Stomach (tissue), 9 donors: ENCODE results near the gene DNAAF3. TPM values are rescaled to one million over a fixed set of nuclear protein-coding genes. Genes with fewer than 3 reads are reported as not detected.
A peak's percentile ranks its signal among the peaks of the same experiment; 100 is the strongest.

Source experiments
- DNase-seq, 2 donors: peaks; one replicate each; pipeline versions ENCODE4 v3.0.0 to v3.0.0-alpha.2; 2013 to 2019
- H3K27ac ChIP-seq, 5 donors: fragments of 200-600 bp in 4 of 5; sonication (generic) in 4 of 5; one replicate each; pipeline ENCODE4 v1.5.1; 2013 to 2019; ENCODE audit warnings: mild to moderate bottlenecking in 1 of 5, moderate library complexity in 1 of 5
- H3K27me3 ChIP-seq, 3 donors: fragments of 200-600 bp; sonication (generic); one replicate each; pipeline ENCODE4 v1.5.1; 2017 to 2019; ENCODE audit warnings: mixed run types in 1 of 3
- H3K36me3 ChIP-seq, 4 donors: fragments of 200-600 bp; sonication (generic); 1 replicate in 3 of 4; 2 replicates in 1 of 4; pipeline ENCODE4 v1.5.1; 2016 to 2019
- H3K4me1 ChIP-seq, 4 donors: fragments of 200-600 bp; sonication (generic); one replicate each; pipeline ENCODE4 v1.5.1; 2016 to 2019
- H3K4me3 ChIP-seq, 4 donors: fragments of 200-600 bp; sonication (generic) in 3 of 4; one replicate each; pipeline ENCODE4 v1.5.1; 2016 to 2019; ENCODE audit warnings: mild to moderate bottlenecking in 1 of 4
- H3K9me3 ChIP-seq, 4 donors: fragments of 200-600 bp; sonication (generic); one replicate each; pipeline ENCODE4 v1.5.1; 2016 to 2019
- EP300 ChIP-seq: sonication (generic); formaldehyde crosslinking; IDR thresholded peaks from one replicate; pipeline ENCODE4 v1.6.1; 2017; ENCODE audit warnings: antibody characterized with exemption
- POLR2A ChIP-seq, 4 donors: fragments of 450-650 bp; IDR thresholded peaks; one replicate each; pipeline ENCODE4 v1.6.1; 2016; ENCODE audit warnings: antibody characterized with exemption in 4 of 4, control low read depth in 2 of 4, mild to moderate bottlenecking in 1 of 4, moderate library complexity in 1 of 4
- POLR2AphosphoS5 ChIP-seq, 3 donors: sonication (generic); formaldehyde crosslinking; IDR thresholded peaks; one replicate each; pipeline ENCODE4 v1.6.1; 2016; ENCODE audit warnings: antibody characterized with exemption in 3 of 3
- WGBS, 5 donors: extraction: QIAGEN DNeasy Blood & Tissue Kit in 3 of 5; methylation state at CpG; one replicate each; pipeline versions ENCODE4 v1.1.5 to v1.1.7; 2013 to 2018; 5-methylcytosine and 5-hydroxymethylcytosine counted together
- intact Hi-C: fragments of 100-400 bp; cut with DNase I; formaldehyde crosslinking; loops from one replicate; pipeline ENCODE4 v1.15.1; 2023; ENCODE audit warnings: low total_unique reads
- polyA plus RNA-seq, 3 donors: library from polyadenylated mRNA; stranded (reverse); fragments of 200-250 nt; gene quantifications; one replicate each; pipeline ENCODE4 v1.2.3, GENCODE V29; 2013
- total RNA-seq, 5 donors: library from RNA; depleted of rRNA; stranded (reverse); fragments of >200 nt; gene quantifications; one replicate each; pipeline versions ENCODE4 v1.1.0 to v1.2.3, GENCODE V29; 2014 to 2016
- TF ChIP-seq, protein P1 (sequence below), 7 experiments: fragments of 450-650 bp in 4 of 7; fragments of 200-600 bp in 3 of 7; sonication (generic) in 3 of 7; IDR thresholded peaks; one replicate each; pipeline ENCODE4 v1.5.1; 2016 to 2019; ENCODE audit warnings: antibody characterized with exemption in 7 of 7, control low read depth in 2 of 7, mild to moderate bottlenecking in 1 of 7
- donor health status: healthy with polysubstance abuse.
- donor health status: Bipolar disorder and iron deficiency.
- donor health status: healthy.

DNAAF3 gene
- total and polyA plus RNA-seq, 8 donors, result 0.68 to 1.9 (median 0.75) TPM; not detected in 5

DNA sequence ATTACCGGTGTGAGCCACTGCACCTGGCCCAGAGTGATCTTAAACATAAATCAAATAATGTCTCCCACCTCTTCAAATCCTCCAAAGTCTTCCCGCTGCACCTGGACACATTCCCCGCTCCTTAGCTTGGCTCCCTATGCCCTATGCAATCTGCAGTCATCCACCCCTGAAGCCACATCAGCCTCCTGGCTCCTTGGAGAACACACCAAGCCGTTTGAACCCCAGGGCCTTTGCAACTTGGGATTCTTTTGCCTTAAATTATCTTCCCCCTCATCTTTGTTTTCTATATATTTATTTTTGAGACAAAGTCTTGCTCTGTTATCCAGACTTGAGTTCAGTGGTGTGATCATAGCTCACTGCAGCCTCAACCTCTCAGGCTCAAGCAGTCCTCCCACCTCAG is 2.7 kb upstream of the DNAAF3 start:
- no peak overlapping the region for H3K4me3 ChIP-seq
- WGBS, 5 donors, result 57 to 75% (median 67%) methylated on average over 4 of the region's 4 CpGs
- no peak for TF ChIP-seq EP300
- TF ChIP-seq POLR2A (IDR thresholded peaks at IDR 0.05), result no peak
- no peak for TF ChIP-seq POLR2AphosphoS5 (IDR thresholded peaks at IDR 0.05)
- no peak for DNase-seq
- H3K36me3 ChIP-seq, result no peaks in the 10 kb centered on the region
- H3K27me3 ChIP-seq, result peaks cover 23 to 100% (median 79%) of the 10 kb centered on the region in 3 donors
- H3K4me1 ChIP-seq, result peaks cover 6 to 33% (median 28%) of the 10 kb centered on the region in 4 donors
- H3K27ac ChIP-seq, result no peak overlapping the region
- intact Hi-C loops, result no loop called here
- no peaks in the 10 kb centered on the region for H3K9me3 ChIP-seq

DNA sequence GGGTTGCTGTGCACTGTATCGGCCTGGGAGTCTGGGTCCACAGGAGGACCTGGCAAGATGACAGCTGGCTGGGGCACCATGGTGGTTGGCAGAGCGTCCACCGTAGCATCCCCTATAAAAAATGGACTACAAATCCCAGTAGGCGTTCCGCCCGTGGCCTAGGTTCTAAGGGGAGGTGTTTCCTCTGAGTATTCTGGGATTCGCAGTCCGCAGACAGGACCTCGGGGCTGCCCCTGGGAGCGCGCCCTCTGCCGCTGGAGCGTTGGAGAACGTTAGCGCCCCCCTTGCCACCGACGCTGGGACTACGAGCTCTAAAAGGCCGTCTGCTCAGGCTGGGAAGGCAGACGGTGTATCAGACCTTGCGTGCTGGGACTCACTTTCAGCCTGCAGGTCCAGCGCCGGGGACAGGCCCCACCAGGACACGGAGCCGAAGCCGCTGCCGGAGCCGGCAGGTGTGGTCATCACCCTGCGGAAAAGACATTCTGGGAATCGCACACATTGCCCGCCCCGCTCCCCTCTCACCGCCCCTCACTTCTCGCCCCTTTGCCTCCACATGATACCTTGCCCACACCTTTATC is 372 bp downstream of the DNAAF3 start:
- peak; percentile 72 to 91 for DNase-seq
- peaks cover 28 to 100% (median 74%) of the 10 kb centered on the region in 3 donors for H3K27me3 ChIP-seq
- 0 to 3% (median 2%) methylated on average over 10 to 34 of the region's 34 CpGs for WGBS, 5 donors

DNA sequence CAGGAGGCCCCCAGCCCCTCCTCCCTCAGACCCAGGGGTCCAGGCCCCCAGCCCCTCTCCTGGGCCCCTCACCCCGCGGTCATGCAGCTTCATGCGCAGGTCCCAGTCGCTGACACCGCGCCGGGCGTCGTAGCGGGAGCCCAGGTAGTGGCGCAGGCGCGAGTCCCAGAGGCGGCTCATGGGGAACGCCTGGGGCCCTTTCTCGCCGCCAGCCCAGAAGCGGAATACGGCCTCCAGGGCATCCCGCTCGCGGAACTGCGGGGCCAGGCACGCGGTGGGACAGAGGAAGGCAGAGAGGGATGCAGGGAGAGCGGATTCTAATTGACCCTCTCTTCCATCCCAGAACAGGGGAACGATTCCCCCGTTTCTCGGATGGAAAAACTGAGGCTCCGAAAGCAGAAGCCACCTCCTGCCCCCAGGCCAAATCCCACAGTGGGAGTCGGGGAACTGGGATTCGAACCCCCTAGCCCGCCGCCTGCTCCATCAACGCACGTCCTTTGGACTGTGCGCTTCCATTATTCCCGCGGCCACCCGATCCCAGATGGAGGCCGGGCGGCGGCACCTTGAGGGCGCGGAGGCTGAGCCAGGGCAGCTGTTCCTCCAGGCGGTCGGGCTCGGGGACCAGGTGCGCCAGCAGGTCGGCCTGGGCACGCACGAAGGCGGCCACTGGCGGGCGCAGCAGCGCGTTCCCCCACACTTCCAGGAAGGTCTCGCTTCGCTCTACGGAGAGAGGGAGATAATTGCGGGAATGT is 4.7 kb downstream of the DNAAF3 start:
- no peak overlapping the region for H3K4me3 ChIP-seq
- no peak for DNase-seq
- intact Hi-C loops, result no loop called here
- no peak overlapping the region for H3K27ac ChIP-seq
- H3K27me3 ChIP-seq, result peaks cover 21 to 100% (median 68%) of the 10 kb centered on the region in 3 donors
- H3K9me3 ChIP-seq, result no peaks in the 10 kb centered on the region
- TF ChIP-seq EP300 (no peak), POLR2AphosphoS5 (IDR thresholded peaks at IDR 0.05) (no peak), POLR2A (IDR thresholded peaks at IDR 0.05) (no peak)
- TF ChIP-seq, protein P1, sequence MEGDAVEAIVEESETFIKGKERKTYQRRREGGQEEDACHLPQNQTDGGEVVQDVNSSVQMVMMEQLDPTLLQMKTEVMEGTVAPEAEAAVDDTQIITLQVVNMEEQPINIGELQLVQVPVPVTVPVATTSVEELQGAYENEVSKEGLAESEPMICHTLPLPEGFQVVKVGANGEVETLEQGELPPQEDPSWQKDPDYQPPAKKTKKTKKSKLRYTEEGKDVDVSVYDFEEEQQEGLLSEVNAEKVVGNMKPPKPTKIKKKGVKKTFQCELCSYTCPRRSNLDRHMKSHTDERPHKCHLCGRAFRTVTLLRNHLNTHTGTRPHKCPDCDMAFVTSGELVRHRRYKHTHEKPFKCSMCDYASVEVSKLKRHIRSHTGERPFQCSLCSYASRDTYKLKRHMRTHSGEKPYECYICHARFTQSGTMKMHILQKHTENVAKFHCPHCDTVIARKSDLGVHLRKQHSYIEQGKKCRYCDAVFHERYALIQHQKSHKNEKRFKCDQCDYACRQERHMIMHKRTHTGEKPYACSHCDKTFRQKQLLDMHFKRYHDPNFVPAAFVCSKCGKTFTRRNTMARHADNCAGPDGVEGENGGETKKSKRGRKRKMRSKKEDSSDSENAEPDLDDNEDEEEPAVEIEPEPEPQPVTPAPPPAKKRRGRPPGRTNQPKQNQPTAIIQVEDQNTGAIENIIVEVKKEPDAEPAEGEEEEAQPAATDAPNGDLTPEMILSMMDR (IDR thresholded peaks at IDR 0.05), result no peak
- no peaks in the 10 kb centered on the region for H3K36me3 ChIP-seq
- H3K4me1 ChIP-seq, result peaks cover 0 to 32% (median 18%) of the 10 kb centered on the region in 4 donors
- WGBS, 5 donors, result 18 to 31% (median 24%) methylated on average over 40 to 61 of the region's 61 CpGs

More for the DNA sequence above, 372 bp downstream of the DNAAF3 start:
- no peaks in the 10 kb centered on the region for H3K36me3 ChIP-seq
- TF ChIP-seq, protein P1 (IDR thresholded peaks at IDR 0.05), result peak in 1 of 7 experiments; percentile 40
- no peak for TF ChIP-seq POLR2AphosphoS5 (IDR thresholded peaks at IDR 0.05)
- H3K9me3 ChIP-seq, result no peaks in the 10 kb centered on the region
- intact Hi-C loops, result no loop called here
- H3K4me1 ChIP-seq, result peaks cover 0 to 18% (median 17%) of the 10 kb centered on the region in 4 donors
- H3K27ac ChIP-seq, result no peak overlapping the region
- H3K4me3 ChIP-seq, result peak overlapping the region; percentile 33 to 62 (median 48)

DNA sequence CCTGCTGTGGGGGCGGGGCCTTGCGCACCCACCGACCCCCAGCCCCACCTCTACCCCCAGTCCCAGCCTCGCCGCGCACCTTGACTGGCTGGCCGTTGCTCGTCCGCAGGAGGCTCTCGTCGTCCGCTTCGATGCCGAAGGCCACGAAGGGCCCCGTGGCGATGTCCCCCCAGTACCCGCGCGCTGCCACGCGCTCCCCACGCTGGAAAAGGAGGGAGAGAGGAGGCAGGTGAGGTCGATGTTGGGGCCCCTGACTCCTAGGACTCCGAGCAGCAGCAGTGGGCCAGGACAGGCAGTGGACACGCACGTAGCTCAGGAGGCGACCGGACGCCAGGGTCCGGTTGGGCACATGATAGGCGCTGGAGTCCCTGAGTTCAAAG is 5.4 kb downstream of the DNAAF3 start:
- intact Hi-C loops, result no loop called here
- H3K27me3 ChIP-seq, result peaks cover 24 to 100% (median 69%) of the 10 kb centered on the region in 3 donors
- peaks cover 0 to 32% (median 20%) of the 10 kb centered on the region in 4 donors for H3K4me1 ChIP-seq
- no peaks in the 10 kb centered on the region for H3K36me3 ChIP-seq
- 7 to 58% (median 18%) methylated on average over 12 to 32 of the region's 32 CpGs for WGBS, 5 donors
- no peak for TF ChIP-seq POLR2A (IDR thresholded peaks at IDR 0.05)
- TF ChIP-seq, protein P1 (IDR thresholded peaks at IDR 0.05), result no peak
- TF ChIP-seq EP300, result no peak
- no peak for TF ChIP-seq POLR2AphosphoS5 (IDR thresholded peaks at IDR 0.05)
- H3K27ac ChIP-seq, result no peak overlapping the region
- H3K4me3 ChIP-seq, result peak overlapping the region in 1 of 4 donors; percentile 9
- no peak for DNase-seq
- no peaks in the 10 kb centered on the region for H3K9me3 ChIP-seq
